ENCODE data around the gene VWCE.
"Not testable (repeated sequence)": the region's sequence is repeated elsewhere in the genome, so short reads cannot be mapped to it uniquely, and the experiment has no call there.

VWCE gene

DNA sequence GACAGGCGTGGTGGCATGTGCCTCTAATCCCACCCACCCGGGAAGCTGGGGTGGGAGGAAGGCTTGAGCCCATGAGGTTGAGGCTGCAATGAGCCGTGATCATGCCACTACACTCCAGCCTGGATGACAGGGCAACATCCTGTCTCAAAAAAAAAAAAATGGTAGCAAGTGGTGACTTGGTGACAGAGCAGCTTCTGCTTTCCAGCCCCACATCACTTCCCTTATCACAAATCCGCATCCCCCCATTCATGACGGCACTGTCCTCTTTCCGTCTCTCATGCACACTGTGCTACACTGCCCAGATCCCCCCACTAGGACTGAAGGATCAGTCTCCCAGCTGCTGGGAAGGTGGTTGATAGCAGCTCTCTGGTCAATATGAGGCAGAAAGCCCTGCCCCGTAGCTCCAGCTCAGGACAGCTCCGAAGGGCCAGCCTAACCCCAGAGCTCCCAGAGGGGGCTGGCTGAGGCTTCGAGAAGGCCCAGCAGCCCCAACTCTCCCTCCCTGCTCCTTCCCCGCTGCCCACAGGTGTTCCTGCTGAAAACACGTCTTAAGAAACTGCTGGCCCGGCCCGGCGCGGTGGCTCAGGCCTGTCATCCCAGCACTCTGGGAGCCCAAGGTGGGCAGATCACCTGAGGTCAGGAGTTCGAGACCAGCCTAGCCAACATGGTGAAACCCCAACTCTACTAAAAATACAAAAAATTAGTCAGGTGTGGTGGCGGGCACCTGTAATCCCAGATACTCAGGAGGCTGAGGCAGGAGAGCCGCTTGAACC, 38.2 kb downstream of the VWCE start:
- Histone ChIP-seq H3K27me3 (replicated peaks; ENCODE audit: control insufficient read depth, insufficient read depth, low read length, poor library complexity, severe bottlenecking) (no peaks in the 10 kb centered on the region), H3K4me3 (ENCODE audit: insufficient read depth, low read depth, low read length, poor library complexity, severe bottlenecking) (no peak overlapping the region), H3K4me1 (ENCODE audit: control insufficient read depth, insufficient read depth, low read length, poor library complexity, severe bottlenecking) (no peaks in the 10 kb centered on the region), H3K27ac (ENCODE audit: insufficient read depth, low read length, poor library complexity, severe bottlenecking) (no peak overlapping the region), H3K9me3 (ENCODE audit: control insufficient read depth, low read length) (no peaks in the 10 kb centered on the region), H3K36me3 (ENCODE audit: control insufficient read depth, insufficient read depth, low read length) (no peaks in the 10 kb centered on the region)
- DNase-seq = no peak

DNA sequence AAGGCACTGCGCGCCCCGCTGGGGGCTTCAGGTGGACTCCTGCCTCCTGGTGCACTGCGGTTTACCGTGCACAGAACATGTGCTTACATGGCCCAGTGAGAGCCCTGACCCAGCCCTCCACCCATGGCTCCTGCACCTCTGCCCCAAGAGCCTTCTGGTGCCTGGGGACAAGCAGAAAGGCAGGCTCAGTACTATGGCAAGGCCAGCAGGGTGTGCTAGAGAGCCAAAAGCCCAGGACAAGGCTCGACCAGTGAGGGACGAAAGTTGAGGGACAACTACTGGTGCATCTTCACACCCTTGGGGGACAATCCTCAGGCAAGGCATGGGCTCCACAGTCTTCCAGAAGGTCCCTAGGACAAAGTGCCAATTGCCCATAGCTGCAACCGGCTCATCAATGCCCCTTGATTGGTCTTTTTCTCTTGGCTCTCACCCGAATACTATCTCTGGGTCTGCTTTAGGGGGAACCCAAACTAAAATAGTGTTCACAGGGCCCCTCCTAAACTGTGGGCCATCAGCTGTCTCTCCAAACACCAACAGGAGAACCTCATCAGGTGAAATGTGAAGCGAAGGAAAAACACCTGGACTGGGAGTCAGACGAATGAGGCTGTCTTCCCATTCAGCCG, 40.6 kb downstream of the VWCE start:
- no peaks in the 10 kb centered on the region for H3K27me3 ChIP-seq (replicated peaks; ENCODE audit: control insufficient read depth, insufficient read depth, low read length, poor library complexity, severe bottlenecking)
- H3K9me3 ChIP-seq (ENCODE audit: control insufficient read depth, low read length) = no peaks in the 10 kb centered on the region
- no peaks in the 10 kb centered on the region for H3K4me1 ChIP-seq (ENCODE audit: control insufficient read depth, insufficient read depth, low read length, poor library complexity, severe bottlenecking)
- H3K36me3 ChIP-seq (ENCODE audit: control insufficient read depth, insufficient read depth, low read length) = no peaks in the 10 kb centered on the region
- H3K27ac ChIP-seq (ENCODE audit: insufficient read depth, low read length, poor library complexity, severe bottlenecking) = no peak overlapping the region
- H3K4me3 ChIP-seq (ENCODE audit: insufficient read depth, low read depth, low read length, poor library complexity, severe bottlenecking) = no peak overlapping the region
- peak in 2 of 3 donors; percentile 2 to 17 for DNase-seq

DNA sequence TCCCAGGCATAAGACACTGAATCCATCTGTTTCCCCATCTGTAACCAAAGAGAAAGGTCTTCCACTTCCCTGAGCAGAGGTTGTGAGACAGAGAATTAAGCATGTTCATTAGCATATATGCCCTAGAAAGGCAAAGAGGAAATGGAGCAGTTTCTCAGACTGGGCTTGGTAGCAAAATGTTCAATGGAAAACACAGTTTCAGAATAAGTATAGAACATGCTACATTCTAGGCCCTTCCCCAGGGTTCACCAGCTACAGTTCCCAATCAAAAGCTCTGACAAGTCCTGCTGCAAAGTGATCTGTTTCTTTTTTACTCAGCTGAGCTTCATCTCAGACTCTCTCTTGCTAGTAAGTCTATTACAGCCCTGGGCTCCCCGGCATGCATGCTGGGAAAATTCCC, 42.8 kb downstream of the VWCE start:
- not testable (repeated sequence) for H3K9me3 ChIP-seq (ENCODE audit: control insufficient read depth, low read length)

DNA sequence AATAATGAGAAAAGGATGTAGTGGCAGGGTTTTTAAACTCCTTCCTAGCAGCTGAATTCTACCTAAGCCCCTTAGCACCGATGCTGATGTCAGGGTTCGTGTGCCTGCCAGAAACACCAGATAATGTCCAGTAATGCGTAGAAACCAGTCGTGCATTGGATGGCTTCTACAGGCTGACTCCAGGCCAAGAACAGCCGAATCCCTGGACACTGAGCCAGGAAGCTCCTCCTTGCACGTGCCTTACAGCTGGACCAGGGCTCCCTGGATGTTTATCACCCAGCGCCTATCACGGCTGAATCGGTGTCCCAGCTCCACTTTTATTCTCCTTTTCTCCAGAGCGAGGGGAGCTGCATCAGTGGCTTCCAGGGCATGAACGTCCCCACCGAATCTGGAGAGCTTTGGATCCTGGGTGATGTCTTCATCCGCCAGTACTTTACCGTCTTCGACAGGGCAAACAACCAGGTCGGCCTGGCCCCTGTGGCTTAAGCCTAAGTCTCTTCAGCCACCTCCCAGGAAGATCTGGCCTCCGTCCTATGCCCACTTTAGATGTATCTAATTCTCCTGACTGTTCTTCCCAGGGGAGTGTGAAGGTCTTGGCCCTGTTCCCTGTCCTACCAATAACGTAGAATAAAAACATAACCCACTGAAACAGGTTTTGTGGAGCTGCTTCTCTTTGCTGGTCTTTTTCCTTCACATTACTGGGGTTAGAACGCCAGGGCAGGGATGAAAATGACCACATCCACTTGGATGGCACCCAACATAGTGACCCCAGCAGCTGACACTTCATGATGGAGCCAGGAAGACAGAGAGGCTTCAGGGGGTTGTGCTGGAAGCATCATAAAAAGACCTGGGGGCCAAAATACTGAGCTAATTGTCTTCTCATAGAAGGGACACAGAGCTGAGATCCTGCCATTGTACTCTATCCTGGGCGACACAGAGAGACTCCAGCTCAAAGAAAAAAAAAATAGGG, 44.0 kb downstream of the VWCE start:
- DNase-seq; H3K27ac ChIP-seq (ENCODE audit: insufficient read depth, low read length, poor library complexity, severe bottlenecking); H3K27me3 ChIP-seq (replicated peaks; ENCODE audit: control insufficient read depth, insufficient read depth, low read length, poor library complexity, severe bottlenecking); H3K9me3 ChIP-seq (ENCODE audit: control insufficient read depth, low read length); H3K36me3 ChIP-seq (ENCODE audit: control insufficient read depth, insufficient read depth, low read length); H3K4me1 ChIP-seq (ENCODE audit: control insufficient read depth, insufficient read depth, low read length, poor library complexity, severe bottlenecking); H3K4me3 ChIP-seq (ENCODE audit: insufficient read depth, low read depth, low read length, poor library complexity, severe bottlenecking): not testable (repeated sequence)

More for the DNA sequence above, 42.8 kb downstream of the VWCE start:
- H3K36me3 ChIP-seq (ENCODE audit: control insufficient read depth, insufficient read depth, low read length); H3K4me3 ChIP-seq (ENCODE audit: insufficient read depth, low read depth, low read length, poor library complexity, severe bottlenecking); H3K4me1 ChIP-seq (ENCODE audit: control insufficient read depth, insufficient read depth, low read length, poor library complexity, severe bottlenecking); H3K27ac ChIP-seq (ENCODE audit: insufficient read depth, low read length, poor library complexity, severe bottlenecking); H3K27me3 ChIP-seq (replicated peaks; ENCODE audit: control insufficient read depth, insufficient read depth, low read length, poor library complexity, severe bottlenecking); DNase-seq: not testable (repeated sequence)

DNA sequence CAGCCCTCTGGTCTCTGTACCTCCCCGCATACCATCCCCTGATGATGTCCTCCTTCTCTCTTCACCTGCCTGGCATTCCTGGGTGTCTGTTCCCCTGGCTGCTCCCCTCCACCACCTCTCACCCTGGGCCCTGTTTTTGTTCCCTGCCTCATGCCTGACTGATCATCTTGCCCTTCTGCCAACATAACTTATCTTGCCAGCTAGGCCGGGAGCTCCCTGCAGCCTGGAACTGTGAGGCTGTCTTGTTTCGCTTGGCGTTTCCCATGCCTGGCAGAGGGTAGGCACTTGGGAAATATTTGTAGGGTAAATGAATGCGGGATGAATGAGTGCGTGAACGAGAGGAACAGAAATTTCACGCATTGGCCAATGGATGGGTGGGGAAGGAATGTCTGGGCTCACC, 45.9 kb downstream of the VWCE start:
- not testable (repeated sequence) for H3K27me3 ChIP-seq (replicated peaks; ENCODE audit: control insufficient read depth, insufficient read depth, low read length, poor library complexity, severe bottlenecking); H3K4me3 ChIP-seq (ENCODE audit: insufficient read depth, low read depth, low read length, poor library complexity, severe bottlenecking); H3K36me3 ChIP-seq (ENCODE audit: control insufficient read depth, insufficient read depth, low read length); H3K27ac ChIP-seq (ENCODE audit: insufficient read depth, low read length, poor library complexity, severe bottlenecking); H3K4me1 ChIP-seq (ENCODE audit: control insufficient read depth, insufficient read depth, low read length, poor library complexity, severe bottlenecking); DNase-seq; H3K9me3 ChIP-seq (ENCODE audit: control insufficient read depth, low read length)

DNA sequence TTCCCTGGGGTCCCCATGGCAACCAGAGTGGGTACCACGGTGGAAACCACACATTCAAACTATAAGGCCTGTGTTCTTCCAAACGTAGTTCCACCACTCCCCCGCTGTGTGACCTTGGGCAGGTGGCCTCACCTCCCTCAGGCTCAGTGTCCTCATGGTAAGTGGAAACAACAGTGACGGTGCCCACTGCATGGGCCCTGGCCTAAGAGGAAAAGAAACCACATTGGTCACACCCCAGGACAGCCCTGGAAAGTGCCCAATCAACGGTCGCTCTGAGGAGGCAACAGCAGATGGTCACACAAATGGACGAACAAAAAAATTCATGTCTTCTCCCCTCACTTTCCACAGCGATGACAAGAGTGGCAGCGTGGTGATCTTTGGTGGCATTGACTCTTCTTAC, 47.0 kb downstream of the VWCE start:
- not testable (repeated sequence) for H3K36me3 ChIP-seq (ENCODE audit: control insufficient read depth, insufficient read depth, low read length); H3K4me3 ChIP-seq (ENCODE audit: insufficient read depth, low read depth, low read length, poor library complexity, severe bottlenecking); H3K4me1 ChIP-seq (ENCODE audit: control insufficient read depth, insufficient read depth, low read length, poor library complexity, severe bottlenecking); H3K27ac ChIP-seq (ENCODE audit: insufficient read depth, low read length, poor library complexity, severe bottlenecking); H3K9me3 ChIP-seq (ENCODE audit: control insufficient read depth, low read length); DNase-seq; H3K27me3 ChIP-seq (replicated peaks; ENCODE audit: control insufficient read depth, insufficient read depth, low read length, poor library complexity, severe bottlenecking)

DNA sequence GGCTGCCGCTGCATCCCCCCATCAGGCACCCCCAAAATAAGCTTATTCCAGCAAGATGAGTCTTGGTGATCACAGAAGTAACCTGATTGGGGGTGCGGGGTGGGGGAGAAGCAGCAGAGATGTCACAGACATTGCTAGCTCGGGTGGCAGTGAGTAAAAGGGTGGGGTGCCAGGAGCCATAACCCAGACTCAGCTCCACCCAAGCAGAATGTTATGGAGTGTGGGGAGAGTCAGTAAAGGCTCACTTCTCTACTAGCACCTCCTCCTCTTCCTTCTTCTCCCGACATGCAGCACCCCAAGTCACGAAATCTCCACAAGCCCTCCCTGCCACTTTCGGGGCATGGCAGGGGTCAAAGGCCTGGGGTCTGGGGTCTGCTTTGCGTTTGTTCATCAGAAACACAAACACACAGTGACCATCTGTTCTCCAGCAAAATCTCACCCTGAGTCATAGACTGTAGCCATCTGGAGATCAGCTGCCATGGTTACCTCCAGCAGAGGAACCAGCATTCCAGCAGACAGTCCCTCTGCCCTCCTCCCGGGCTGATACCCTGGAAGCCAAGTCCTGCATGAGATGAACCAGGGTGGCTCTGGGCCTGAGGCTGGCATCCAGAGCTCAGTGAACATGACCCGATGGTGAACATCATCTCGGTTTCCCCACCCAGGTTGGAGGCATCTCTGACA, 49.7 kb downstream of the VWCE start:
- not testable (repeated sequence) for H3K4me3 ChIP-seq (ENCODE audit: insufficient read depth, low read depth, low read length, poor library complexity, severe bottlenecking); H3K9me3 ChIP-seq (ENCODE audit: control insufficient read depth, low read length); DNase-seq; H3K27me3 ChIP-seq (replicated peaks; ENCODE audit: control insufficient read depth, insufficient read depth, low read length, poor library complexity, severe bottlenecking); H3K27ac ChIP-seq (ENCODE audit: insufficient read depth, low read length, poor library complexity, severe bottlenecking); H3K36me3 ChIP-seq (ENCODE audit: control insufficient read depth, insufficient read depth, low read length); H3K4me1 ChIP-seq (ENCODE audit: control insufficient read depth, insufficient read depth, low read length, poor library complexity, severe bottlenecking)

DNA sequence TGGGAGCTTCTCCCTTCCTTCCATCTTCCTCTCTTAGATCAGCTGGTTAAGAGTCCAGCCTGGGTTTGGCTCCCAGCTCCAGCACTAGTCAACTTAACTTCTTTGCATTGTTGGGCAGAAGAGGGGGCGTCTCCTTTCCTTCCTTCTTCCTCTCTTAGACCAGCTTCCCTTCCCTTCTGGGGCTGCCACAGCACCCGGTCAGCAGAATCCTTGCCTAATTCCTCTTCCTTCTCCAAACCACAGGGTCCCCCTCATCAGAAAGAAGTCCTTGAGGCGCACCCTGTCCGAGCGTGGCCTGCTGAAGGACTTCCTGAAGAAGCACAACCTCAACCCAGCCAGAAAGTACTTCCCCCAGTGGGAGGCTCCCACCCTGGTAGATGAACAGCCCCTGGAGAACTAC, 53.6 kb downstream of the VWCE start:
- not testable (repeated sequence) for H3K36me3 ChIP-seq (ENCODE audit: control insufficient read depth, insufficient read depth, low read length); DNase-seq; H3K27me3 ChIP-seq (replicated peaks; ENCODE audit: control insufficient read depth, insufficient read depth, low read length, poor library complexity, severe bottlenecking); H3K4me3 ChIP-seq (ENCODE audit: insufficient read depth, low read depth, low read length, poor library complexity, severe bottlenecking); H3K9me3 ChIP-seq (ENCODE audit: control insufficient read depth, low read length); H3K4me1 ChIP-seq (ENCODE audit: control insufficient read depth, insufficient read depth, low read length, poor library complexity, severe bottlenecking); H3K27ac ChIP-seq (ENCODE audit: insufficient read depth, low read length, poor library complexity, severe bottlenecking)

DNA sequence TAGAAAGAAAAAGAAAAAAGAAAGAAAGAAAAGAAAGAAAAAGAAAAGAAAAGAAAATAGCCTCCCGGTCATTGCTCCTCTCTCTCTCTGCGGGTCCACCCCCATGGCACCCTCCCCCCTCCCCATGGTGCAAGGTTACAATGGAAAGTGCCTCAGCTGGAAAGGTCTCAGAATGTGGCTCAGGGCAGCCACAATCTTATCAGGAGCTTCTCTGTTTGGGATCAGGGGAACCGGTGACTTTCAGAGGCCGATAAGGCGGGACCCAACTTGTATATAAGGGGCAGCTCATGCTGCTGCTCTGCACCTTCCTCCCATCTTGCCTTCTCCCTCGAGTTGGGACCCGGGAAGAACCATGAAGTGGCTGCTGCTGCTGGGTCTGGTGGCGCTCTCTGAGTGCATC, 54.2 kb downstream of the VWCE start, which contains the start of gene PGA5:
Gene PGA5 (plus strand): TSS at position 301 of the 400 bp plus-strand sequence. CDS start 52 bp downstream, at position 353.
- not testable (repeated sequence) for H3K27ac ChIP-seq (ENCODE audit: insufficient read depth, low read length, poor library complexity, severe bottlenecking); H3K27me3 ChIP-seq (replicated peaks; ENCODE audit: control insufficient read depth, insufficient read depth, low read length, poor library complexity, severe bottlenecking); DNase-seq; H3K9me3 ChIP-seq (ENCODE audit: control insufficient read depth, low read length); H3K4me1 ChIP-seq (ENCODE audit: control insufficient read depth, insufficient read depth, low read length, poor library complexity, severe bottlenecking); H3K36me3 ChIP-seq (ENCODE audit: control insufficient read depth, insufficient read depth, low read length); H3K4me3 ChIP-seq (ENCODE audit: insufficient read depth, low read depth, low read length, poor library complexity, severe bottlenecking)

All from effector memory CD4-positive, alpha-beta T cell (primary cell).